G401 (cell line): Measurements from ENCODE around the gene TPR. TPM values are rescaled to one million over a fixed set of nuclear protein-coding genes. Genes with fewer than 3 reads are reported as not detected.

Experiments used
- DNase-seq: peaks from one replicate; pipeline ENCODE4 v3.0.0-alpha.2; 2015; ENCODE audit warnings: low spot score
- in situ Hi-C: cut with HindIII; loops from 2 replicates; pipeline ENCODE4 v1.10.0; 2016; ENCODE audit warnings: low sequenced_read_pairs, mixed read lengths
- total RNA-seq: library from RNA; depleted of rRNA; stranded (reverse); fragments of >200 nt; shearing (Covaris generic); gene quantifications from 2 replicates; pipeline ENCODE4 v1.2.3, GENCODE V29; 2014

Gene TPR
- total RNA-seq, 1 experiment from 2014 or later, result 53.6 TPM

GRCh38 chr1:186340772-186341171, 34.3 kb downstream of the TPR start:
- no peak for DNase-seq
- in situ Hi-C loops, result no loop called here

DNA sequence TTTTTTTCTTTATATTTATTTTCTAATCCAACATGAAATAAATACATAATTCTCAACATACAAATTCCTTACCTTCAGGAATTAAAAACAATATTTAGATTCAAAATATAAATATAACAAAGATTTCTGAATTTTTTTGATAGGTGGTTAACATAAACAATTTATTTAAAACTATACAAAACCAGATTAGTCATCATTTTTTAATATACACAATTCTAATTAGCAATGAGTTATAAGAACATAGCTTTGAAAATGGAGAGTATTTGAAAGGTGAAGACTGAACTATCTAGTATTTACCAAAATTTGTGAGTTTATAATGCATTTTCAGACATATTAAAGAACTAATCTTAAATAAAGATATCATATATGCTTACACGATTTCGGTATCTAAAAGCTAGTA, 37.5 kb downstream of the TPR start:
- DNase-seq, result no peak
- in situ Hi-C loops, result no loop called here

- DNase-seq, result no peak
- in situ Hi-C loops, result no loop called here
Observed at GRCh38 chr1:186330758-186331157, 44.3 kb downstream of the TPR start.

- no peak for DNase-seq
- in situ Hi-C loops, result no loop called here
Observed at GRCh38 chr1:186327331-186327730, 47.7 kb downstream of the TPR start.

DNA sequence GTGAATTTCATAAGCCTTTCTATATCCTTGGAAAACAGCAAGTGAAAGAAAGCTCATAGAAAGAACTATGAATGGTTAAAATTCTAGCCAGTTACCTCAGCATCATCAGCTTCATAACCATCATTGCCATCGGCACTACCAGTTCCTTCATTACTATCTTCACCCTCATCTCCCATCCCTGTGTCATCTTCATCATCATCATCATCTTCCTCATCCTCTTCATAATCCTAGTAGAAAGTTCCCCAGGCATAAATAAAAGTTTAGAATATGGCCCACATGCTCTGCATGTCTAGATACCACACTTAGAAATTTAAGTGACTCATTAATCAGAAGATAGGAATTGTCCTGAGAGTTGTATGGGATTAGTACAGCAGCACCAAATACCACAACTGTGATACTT, 49.0 kb downstream of the TPR start:
- no peak for DNase-seq

DNA sequence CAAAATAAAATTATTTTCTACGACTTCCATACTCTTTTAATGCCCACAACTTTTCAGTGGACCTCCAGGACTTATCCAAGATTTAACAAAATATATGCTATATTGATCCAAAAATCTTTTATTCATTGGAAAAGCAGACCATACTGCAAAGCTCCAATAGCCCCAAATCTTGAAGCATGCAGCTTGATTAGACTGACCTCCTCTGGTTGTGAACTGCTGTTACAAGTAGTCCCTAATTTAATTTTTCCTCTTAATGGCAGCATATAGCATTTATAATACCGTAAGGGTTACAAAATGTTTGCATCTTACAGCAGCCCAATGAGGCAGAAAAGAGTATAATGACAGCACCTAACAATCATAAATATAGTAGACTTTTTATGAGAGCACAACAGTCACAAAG, 49.8 kb downstream of the TPR start:
- DNase-seq, result no peak
- in situ Hi-C loops, result no loop called here

More for the DNA sequence above, 49.0 kb downstream of the TPR start:
- in situ Hi-C loops, result no loop called here

DNA sequence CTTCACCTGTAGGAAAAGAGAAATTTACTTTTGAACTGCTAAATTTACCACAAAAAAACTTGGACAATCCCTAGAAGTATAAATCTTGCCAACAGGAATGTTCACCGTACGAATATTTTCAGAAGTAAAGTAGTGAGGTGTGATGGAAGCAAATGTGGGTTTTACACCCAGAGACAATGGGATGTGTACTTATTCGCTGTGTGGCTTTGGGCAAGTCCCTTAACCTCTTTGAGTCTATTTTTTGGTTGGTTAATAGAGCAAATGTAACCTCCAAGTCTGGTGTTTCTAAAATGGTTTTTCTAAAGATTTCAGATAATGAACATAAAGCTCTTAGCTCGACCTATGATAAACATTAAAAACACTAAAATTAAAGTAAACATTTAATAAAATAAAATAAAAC, 51.2 kb downstream of the TPR start:
- in situ Hi-C loops, result no loop called here
- no peak for DNase-seq

DNA sequence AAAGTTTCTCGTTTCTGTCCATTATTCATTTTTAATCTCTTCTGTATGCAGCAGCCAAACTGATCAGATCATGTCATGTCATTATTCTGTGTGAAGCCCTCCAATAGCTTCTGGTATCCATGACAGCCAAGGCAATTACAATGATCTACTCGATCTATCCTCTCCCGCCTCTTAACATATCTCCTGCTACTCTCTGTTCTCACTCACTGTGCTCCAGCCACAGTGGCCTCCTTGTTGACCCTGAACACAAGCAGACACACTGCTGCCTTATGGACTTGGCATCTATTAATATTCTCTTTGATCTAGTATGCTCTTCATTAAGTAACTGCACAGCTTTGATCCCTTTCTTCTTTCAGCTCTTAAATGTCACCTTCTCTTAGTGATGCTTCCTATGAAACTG, 59.5 kb downstream of the TPR start:
- no peak for DNase-seq
- in situ Hi-C loops, result no loop called here

DNA sequence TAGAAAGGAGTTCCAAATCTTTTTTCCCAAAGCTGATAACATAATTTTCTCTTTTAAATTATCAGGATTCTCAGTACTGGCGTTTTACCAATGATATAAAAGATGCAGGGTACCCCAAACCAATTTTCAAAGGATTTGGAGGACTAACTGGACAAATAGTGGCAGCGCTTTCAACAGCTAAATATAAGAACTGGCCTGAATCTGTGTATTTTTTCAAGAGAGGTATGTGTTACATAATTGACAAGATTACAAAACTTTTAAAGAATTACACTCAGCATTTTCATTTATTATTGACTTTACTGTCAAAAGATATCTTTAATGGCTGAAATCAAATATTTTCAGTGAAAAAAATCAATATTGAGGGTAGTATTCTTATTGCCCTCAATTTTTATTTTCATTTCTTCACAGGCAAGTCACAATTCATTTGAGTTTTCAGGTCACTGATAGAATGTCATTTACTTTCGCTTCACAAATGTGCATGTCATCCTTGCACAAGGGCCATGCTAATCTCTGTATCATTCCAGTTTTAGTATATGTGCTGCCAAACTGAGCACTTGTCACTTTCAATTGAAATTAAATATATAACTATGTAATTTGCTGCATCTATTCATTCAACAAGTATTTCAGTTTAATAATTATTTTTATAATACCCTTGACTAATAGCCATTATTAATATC, 63.5 kb downstream of the TPR start:
- DNase-seq, result no peak

DNA sequence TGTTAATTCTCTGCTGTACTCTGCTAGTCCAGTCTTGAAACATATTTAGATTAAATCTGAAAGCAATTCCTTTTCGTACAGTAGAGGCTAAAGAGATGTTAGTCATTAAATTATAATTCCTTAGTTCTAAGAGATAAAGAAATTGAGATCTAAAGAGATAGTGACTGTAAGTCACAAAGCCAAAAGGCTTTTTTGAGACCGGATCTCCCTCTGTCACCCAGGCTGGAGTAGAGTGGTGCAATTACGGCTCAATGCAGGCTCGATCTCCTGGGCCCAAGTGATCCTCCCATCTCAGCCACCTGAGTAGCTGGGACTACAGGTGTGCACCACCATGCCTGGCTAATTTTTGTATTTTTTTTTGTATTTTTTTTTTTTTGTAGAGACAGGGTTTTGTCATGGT, 64.7 kb downstream of the TPR start:
- in situ Hi-C loops, result no loop called here

More for the DNA sequence above, 63.5 kb downstream of the TPR start:
- in situ Hi-C loops, result no loop called here

GRCh38 chr1:186308264-186309060, 66.6 kb downstream of the TPR start:
- DNase-seq, result no peak
- in situ Hi-C loops, result no loop called here

More for the DNA sequence above, 64.7 kb downstream of the TPR start:
- DNase-seq, result no peak

GRCh38 chr1:186307445-186307844, 67.6 kb downstream of the TPR start:
- DNase-seq, result no peak
- in situ Hi-C loops, result no loop called here

DNA sequence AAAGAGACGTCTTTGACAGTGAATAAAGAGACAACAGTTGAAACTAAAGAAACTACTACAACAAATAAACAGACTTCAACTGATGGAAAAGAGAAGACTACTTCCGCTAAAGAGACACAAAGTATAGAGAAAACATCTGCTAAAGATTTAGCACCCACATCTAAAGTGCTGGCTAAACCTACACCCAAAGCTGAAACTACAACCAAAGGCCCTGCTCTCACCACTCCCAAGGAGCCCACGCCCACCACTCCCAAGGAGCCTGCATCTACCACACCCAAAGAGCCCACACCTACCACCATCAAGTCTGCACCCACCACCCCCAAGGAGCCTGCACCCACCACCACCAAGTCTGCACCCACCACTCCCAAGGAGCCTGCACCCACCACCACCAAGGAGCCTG, 68.5 kb downstream of the TPR start:
- in situ Hi-C loops, result no loop called here

DNA sequence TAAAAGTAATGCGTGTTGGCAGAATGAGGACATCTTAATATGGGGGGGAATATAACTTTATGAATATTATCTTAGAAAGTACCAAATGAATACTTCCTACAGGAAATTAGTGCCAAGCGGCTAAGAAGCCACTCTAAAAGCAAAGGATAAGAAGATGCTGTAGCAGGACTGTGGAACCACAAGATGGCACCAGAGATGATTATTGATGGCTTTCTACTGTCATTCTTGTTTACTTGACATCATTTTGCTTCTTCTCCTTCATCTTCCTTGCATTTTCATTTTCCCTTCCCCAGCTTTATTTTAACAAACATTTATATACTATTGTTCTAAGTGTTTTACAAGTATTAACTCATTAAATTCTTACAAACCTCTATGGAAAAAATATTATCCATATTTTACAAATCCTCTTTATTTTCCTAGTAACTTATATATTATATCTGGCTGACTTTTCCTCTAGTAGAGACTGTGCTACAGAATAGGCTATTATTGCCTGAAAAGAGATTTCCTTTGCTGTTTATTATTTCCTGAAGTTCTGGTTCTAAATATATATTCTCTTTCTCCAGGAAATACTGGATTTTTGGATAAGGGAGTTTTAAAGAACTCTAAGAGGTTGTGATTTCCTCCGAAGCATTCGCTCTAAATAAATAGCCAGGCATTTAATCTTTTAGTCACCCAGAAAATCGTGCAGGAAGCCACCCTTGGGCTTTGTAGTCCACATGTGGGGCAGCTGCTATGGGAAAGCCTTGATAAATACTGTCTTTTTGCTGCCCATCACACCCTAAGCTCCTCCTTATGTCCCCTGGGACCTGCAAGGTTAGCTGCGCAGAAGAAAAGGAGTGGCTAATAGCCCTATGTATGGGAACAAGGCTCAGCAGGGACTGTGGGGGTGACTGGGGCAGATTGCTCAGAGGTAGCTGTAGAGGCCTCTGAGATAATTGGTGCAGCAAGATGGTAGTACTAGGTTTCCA, 69.8 kb downstream of the TPR start:
- in situ Hi-C loops, result no loop called here
- DNase-seq, result peak; percentile 22

More for the DNA sequence above, 68.5 kb downstream of the TPR start:
- no peak for DNase-seq

- in situ Hi-C loops, result no loop called here
Observed at GRCh38 chr1:186303911-186304310, 71.1 kb downstream of the TPR start.

GRCh38 chr1:186302381-186302920, 72.6 kb downstream of the TPR start:
- in situ Hi-C loops, result no loop called here
- DNase-seq, result no peak

More at GRCh38 chr1:186303911-186304310, 71.1 kb downstream of the TPR start:
- DNase-seq, result no peak

DNA sequence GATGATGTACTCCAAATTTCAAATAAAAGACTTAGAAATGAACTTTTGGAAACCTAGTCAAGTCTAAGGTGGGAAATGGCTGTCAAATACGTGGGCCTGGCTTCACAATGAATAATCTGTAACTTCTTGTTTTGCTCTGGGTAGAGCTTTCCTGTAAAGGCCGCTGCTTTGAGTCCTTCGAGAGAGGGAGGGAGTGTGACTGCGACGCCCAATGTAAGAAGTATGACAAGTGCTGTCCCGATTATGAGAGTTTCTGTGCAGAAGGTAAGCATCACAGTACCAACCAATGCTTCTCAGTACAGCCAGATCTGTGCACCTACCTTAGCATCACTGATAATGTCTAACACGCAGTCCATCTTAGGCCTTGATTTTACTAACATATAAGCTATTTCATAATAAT, 73.6 kb downstream of the TPR start:
- no peak for DNase-seq
- in situ Hi-C loops, result no loop called here

DNA sequence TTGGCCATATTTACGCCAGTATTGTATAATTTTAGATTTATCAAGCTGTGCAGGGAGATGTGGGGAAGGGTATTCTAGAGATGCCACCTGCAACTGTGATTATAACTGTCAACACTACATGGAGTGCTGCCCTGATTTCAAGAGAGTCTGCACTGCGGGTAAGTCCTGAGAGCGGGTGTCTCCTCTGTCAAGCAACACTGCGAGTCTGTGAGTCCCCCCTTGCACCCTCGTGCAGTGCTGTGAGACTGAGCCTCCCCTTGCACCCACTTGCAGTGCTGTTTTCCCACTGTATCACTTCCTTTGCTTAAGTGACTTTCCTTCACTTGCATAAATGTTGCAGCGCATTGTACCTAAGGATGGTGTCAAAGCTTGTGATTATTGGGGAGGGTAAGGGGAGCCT, 75.0 kb downstream of the TPR start:
- in situ Hi-C loops, result no loop called here
- DNase-seq, result no peak

- in situ Hi-C loops, result no loop called here
- DNase-seq, result no peak
Observed at GRCh38 chr1:186299570-186299969, 75.5 kb downstream of the TPR start.
